H1 (cell line): Measurements from ENCODE around the gene OGFOD3. TPM values are rescaled to one million over a fixed set of nuclear protein-coding genes. Genes with fewer than 3 reads are reported as not detected.

ENCODE experiments used
- CTCF ChIA-PET: fragments of 300-600 bp; sonication (Branson Sonifier 250); formaldehyde crosslinking; loops from one replicate; lab custom pipeline; 2021; ENCODE audit not compliant: partially characterized antibody; lab: Charles Lee
- POLR2A ChIA-PET: fragments of 300-600 bp; sonication (Branson Sonifier 250); formaldehyde crosslinking; loops from one replicate; lab custom pipeline; 2021; ENCODE audit warnings: inconsistent platforms; ENCODE audit not compliant: partially characterized antibody; lab: Charles Lee
- DNase-seq, 2 experiments: peaks; one replicate each; pipeline versions ENCODE4 v3.0.0 to v3.0.0-alpha.2; 2010 to 2022; ENCODE audit warnings: low spot score in 2 of 2, low read depth in 1 of 2, mixed read lengths in 1 of 2
- FAIRE-seq: peaks from 2 replicates; lab custom pipeline; 2011; peaks lifted over from hg19 to GRCh38; lab: Jason Lieb, UNC
- H2AFZ ChIP-seq: 2 replicates; pipeline ENCODE4 v1.8.1; 2012; ENCODE audit warnings: low read length, inconsistent platforms
- H2AK5ac ChIP-seq: 2 replicates; pipeline ENCODE4 v1.6.1; 2013; ENCODE audit warnings: low read depth, low read length
- H2BK120ac ChIP-seq: replicated peaks from 2 replicates; pipeline ENCODE3; 2013; ENCODE audit warnings: low read depth, low read length, inconsistent platforms
- H2BK12ac ChIP-seq: 2 replicates; pipeline ENCODE4 v1.6.1; 2013; ENCODE audit warnings: low read depth, low read length
- H2BK15ac ChIP-seq: 2 replicates; pipeline ENCODE4 v1.6.1; 2013; ENCODE audit warnings: low read length
- H2BK20ac ChIP-seq: 2 replicates; pipeline ENCODE4 v1.6.1; 2013; ENCODE audit warnings: low read length
- H2BK5ac ChIP-seq: 2 replicates; pipeline ENCODE4 v1.6.1; 2013; ENCODE audit warnings: low read depth, low read length
- H3K14ac ChIP-seq: 2 replicates; pipeline ENCODE4 v1.6.1; 2013; ENCODE audit warnings: inconsistent platforms; ENCODE audit not compliant: insufficient read length
- H3K18ac ChIP-seq: 2 replicates; pipeline ENCODE4 v1.6.1; 2013; ENCODE audit warnings: low read length; ENCODE audit errors: extremely low read depth
- H3K23ac ChIP-seq: 2 replicates; pipeline ENCODE4 v1.6.1; 2013; ENCODE audit warnings: inconsistent platforms; ENCODE audit not compliant: insufficient read length
- H3K23me2 ChIP-seq: 2 replicates; pipeline ENCODE4 v1.6.1; 2013; ENCODE audit warnings: low read depth, low read length
- H3K27ac ChIP-seq: 2 replicates; pipeline ENCODE4 v1.6.1; 2011; ENCODE audit warnings: low read depth, low read length, inconsistent platforms
- H3K27me3 ChIP-seq, 4 experiments: replicated peaks in 1 of 4; 1 replicate in 1 of 4; 2 replicates in 3 of 4; pipeline versions ENCODE4 v1.6.1 to v1.8.1; 2011 to 2013; ENCODE audit warnings: low read length in 3 of 4, mild to moderate bottlenecking in 3 of 4, inconsistent platforms in 2 of 4, mixed read lengths in 2 of 4, moderate library complexity in 1 of 4; ENCODE audit not compliant: control insufficient read depth in 3 of 4, insufficient read depth in 3 of 4; ENCODE audit errors: extremely low read depth in 1 of 4
- H3K36me3 ChIP-seq, 4 experiments: 2 replicates each; pipeline versions ENCODE4 v1.6.1 to v1.8.1; 2011 to 2013; ENCODE audit warnings: mild to moderate bottlenecking in 4 of 4, low read length in 3 of 4, moderate library complexity in 2 of 4, control low read depth in 1 of 4, inconsistent platforms in 1 of 4; ENCODE audit not compliant: insufficient read depth in 4 of 4, control insufficient read depth in 2 of 4
- H3K4ac ChIP-seq: replicated peaks from 2 replicates; pipeline ENCODE3; 2013; ENCODE audit warnings: low read length, low read depth, mixed read lengths, inconsistent platforms; ENCODE audit not compliant: insufficient read length
- H3K4me1 ChIP-seq, 4 experiments: replicated peaks in 1 of 4; 1 replicate in 1 of 4; 2 replicates in 3 of 4; pipeline versions ENCODE4 v1.6.1 to v1.8.1; 2011 to 2013; ENCODE audit warnings: low read length in 3 of 4, inconsistent platforms in 2 of 4, mixed read lengths in 1 of 4; ENCODE audit not compliant: insufficient read depth in 4 of 4, control insufficient read depth in 3 of 4
- H3K4me2 ChIP-seq, 2 experiments: 2 replicates each; pipeline versions ENCODE4 v1.6.1 to v1.8.1; 2011 to 2013; ENCODE audit warnings: low read depth in 2 of 2, low read length in 2 of 2, control low read depth in 1 of 2, inconsistent platforms in 1 of 2, mild to moderate bottlenecking in 1 of 2; ENCODE audit not compliant: insufficient read depth in 1 of 2
- H3K4me3 ChIP-seq, 4 experiments: fragments of 200-600, 300-600 bp in 1 of 4; sonication (generic), shearing (Covaris generic), sonication (Bioruptor Twin) in 1 of 4; 2 replicates each; pipeline versions ENCODE4 v1.5.1 to v1.8.1; 2011 to 2016; ENCODE audit warnings: low read length in 4 of 4, low read depth in 3 of 4, control low read depth in 2 of 4, inconsistent platforms in 2 of 4, mild to moderate bottlenecking in 2 of 4, mixed read lengths in 1 of 4, moderate library complexity in 1 of 4; ENCODE audit not compliant: insufficient read depth in 2 of 4; ENCODE audit errors: extremely low read depth in 1 of 4
- H3K56ac ChIP-seq: replicated peaks from 2 replicates; pipeline ENCODE3; 2013; ENCODE audit warnings: low read depth, mild to moderate bottlenecking, mixed read lengths, low read length, inconsistent platforms; ENCODE audit not compliant: insufficient read length
- H3K79me1 ChIP-seq: 2 replicates; pipeline ENCODE4 v1.6.1; 2013; ENCODE audit warnings: low read depth, low read length, control low read depth
- H3K79me2 ChIP-seq, 2 experiments: 2 replicates each; pipeline versions ENCODE4 v1.6.1 to v1.8.1; 2012 to 2013; ENCODE audit warnings: low read length in 2 of 2, mild to moderate bottlenecking in 2 of 2, inconsistent platforms in 1 of 2; ENCODE audit not compliant: insufficient read depth in 2 of 2, control insufficient read depth in 1 of 2
- H3K9ac ChIP-seq, 4 experiments: replicated peaks in 1 of 4; 1 replicate in 1 of 4; 2 replicates in 3 of 4; pipeline versions ENCODE4 v1.6.1 to v1.8.1; 2011 to 2013; ENCODE audit warnings: low read depth in 3 of 4, low read length in 3 of 4, control low read depth in 2 of 4, mild to moderate bottlenecking in 2 of 4, moderate library complexity in 2 of 4, inconsistent platforms in 1 of 4; ENCODE audit errors: extremely low read depth in 1 of 4
- H3K9me3 ChIP-seq, 2 experiments: 2 replicates each; pipeline versions ENCODE4 v1.6.1 to v1.8.1; 2012 to 2013; ENCODE audit warnings: mild to moderate bottlenecking in 2 of 2, moderate library complexity in 2 of 2, control low read depth in 1 of 2, inconsistent platforms in 1 of 2, low read depth in 1 of 2, low read length in 1 of 2, mixed read lengths in 1 of 2; ENCODE audit not compliant: insufficient read depth in 2 of 2
- H4K20me1 ChIP-seq, 2 experiments: replicated peaks in 1 of 2; 2 replicates each; pipeline versions ENCODE3 to v1.8.1; 2011 to 2013; ENCODE audit warnings: inconsistent platforms in 2 of 2, low read length in 2 of 2, mild to moderate bottlenecking in 1 of 2; ENCODE audit not compliant: insufficient read depth in 2 of 2, control insufficient read depth in 1 of 2
- H4K5ac ChIP-seq: 2 replicates; pipeline ENCODE4 v1.6.1; 2013; ENCODE audit warnings: low read length, low read depth, mixed read lengths, inconsistent platforms; ENCODE audit not compliant: insufficient read length
- H4K8ac ChIP-seq: 2 replicates; pipeline ENCODE4 v1.8.0; 2013; ENCODE audit warnings: mild to moderate bottlenecking, moderate library complexity, low read length, inconsistent platforms; ENCODE audit not compliant: insufficient read depth; ENCODE audit errors: extremely low read depth
- H4K91ac ChIP-seq: replicated peaks from 2 replicates; pipeline ENCODE3; 2013; ENCODE audit warnings: low read length, mixed read lengths, inconsistent platforms; ENCODE audit not compliant: insufficient read length
- ATF2 ChIP-seq: IDR thresholded peaks from 2 replicates; pipeline ENCODE4 v1.6.1; 2012; ENCODE audit warnings: low read length, inconsistent platforms
- EZH2 ChIP-seq: fragments of 200-600 bp; sonication (generic); IDR thresholded peaks from 2 replicates; pipeline ENCODE4 v1.7.1; 2012; ENCODE audit warnings: low read depth, mild to moderate bottlenecking, moderate library complexity, low read length, inconsistent platforms; ENCODE audit not compliant: severe bottlenecking
- NRF1 ChIP-seq: IDR thresholded peaks from 2 replicates; pipeline ENCODE4 v1.6.1; 2011; ENCODE audit warnings: mild to moderate bottlenecking, low read depth, low read length, improper control_type of control experiment
- TBP ChIP-seq: IDR thresholded peaks from 2 replicates; pipeline ENCODE4 v1.6.1; 2011; ENCODE audit warnings: low read depth, low read length, improper control_type of control experiment
- WGBS, 2 experiments: shearing (Covaris generic) in 1 of 2; methylation state at CpG; one replicate each; pipeline versions ENCODE4 v1.1.6 to v1.1.7; 2013 to 2015; ENCODE audit warnings: low lambda C conversion rate in 2 of 2, mixed read lengths in 2 of 2, inconsistent platforms in 1 of 2, low coverage in 1 of 2, missing lambda C conversion rate in 1 of 2; ENCODE audit not compliant: insufficient replicate concordance in 2 of 2, insufficient coverage in 1 of 2, insufficient read length in 1 of 2; ENCODE audit errors: extremely low coverage in 1 of 2, missing lambda C conversion rate in 1 of 2; 5-methylcytosine and 5-hydroxymethylcytosine counted together
- polyA plus RNA-seq, 7 experiments: library from polyadenylated mRNA; depleted of rRNA in 3 of 7; stranded (reverse) in 5 of 7; unstranded in 2 of 7; fragments of >200 nt in 5 of 7; fragments of 200-250 nt in 2 of 7; gene quantifications; 1 replicate in 5 of 7; 2 replicates in 1 of 7; 4 replicates in 1 of 7; pipeline versions ENCODE4 v1.2.1 to v1.2.3, GENCODE V29; 2011 to 2013; ENCODE audit warnings: missing spikeins in 2 of 7, mixed read lengths in 2 of 7
- total RNA-seq: library from RNA; stranded (reverse); fragmentation: NEBNext Ultra II Directional; extraction: Animal tissue kit (Norgen Biotek cat#: 25700); gene quantifications from 2 replicates; pipeline ENCODE4 v1.2.1, GENCODE V29; 2021

Gene OGFOD3
- total and polyA plus RNA-seq, 2 of the 8 experiments (the other 6 are each of a cell fraction or from before 2014, with no cell fraction given): 21.1 to 21.8 TPM

- Histone ChIP-seq H3K4me3 (no peak overlapping the region), H2BK5ac (no peak overlapping the region), H3K79me1 (no peaks in the 10 kb centered on the region), H3K36me3 (no peaks in the 10 kb centered on the region), H2BK12ac (no peak overlapping the region), H3K9me3 (peaks cover 0 to 2% of the 10 kb centered on the region in 2 experiments; a peak in 1 of 4 replicates), H3K27me3 (peaks cover 0 to 4% (median 2%) of the 10 kb centered on the region in 4 experiments; a peak in 4 of 7 replicates), H3K79me2 (no peaks in the 10 kb centered on the region), H4K20me1 (no peaks in the 10 kb centered on the region), H2AK5ac (no peak overlapping the region), H4K91ac (no peak overlapping the region), H2AFZ (no peak overlapping the region), H3K4me1 (peaks cover 0 to 6% (median 2%) of the 10 kb centered on the region in 4 experiments; a peak in 4 of 7 replicates), H3K4ac (no peak overlapping the region), H3K9ac (no peak overlapping the region), H4K8ac (no peak overlapping the region), H3K14ac (no peak overlapping the region), H3K23ac (no peak overlapping the region), H3K18ac (no peak overlapping the region), H2BK15ac (no peak overlapping the region), H2BK20ac (no peak overlapping the region), H3K23me2 (no peaks in the 10 kb centered on the region), H2BK120ac (no peak overlapping the region), H3K56ac (no peak overlapping the region), H3K4me2 (no peak overlapping the region), H3K27ac (no peak overlapping the region), H4K5ac (no peak overlapping the region)
- FAIRE-seq (no peak), DNase-seq (no peak)
- ChIA-PET POLR2A (interaction anchor here (1.3 to 1.8 kb wide), 2 partner anchors 10 to 68 kb away, joined by 4 to 5 read pairs; partner anchors contain the start of gene SECTM1), CTCF (interaction anchor here (0.9 to 3.3 kb wide), 6 partner anchors 9 to 160 kb away, joined by 3 to 8 read pairs (median 3); no protein-coding TSS in a partner anchor)
- WGBS, 2 experiments: 86% methylated on average over 5 of the region's 5 CpGs; no CpG with 5 or more reads in 1 of the 2 experiments
- TF ChIP-seq EZH2 (no peak), NRF1 (no peak), ATF2 (no peak), TBP (no peak)
Measured at GRCh38 chr17:82343560-82343959, 74.8 kb downstream of the OGFOD3 start.
